Keratinocyte (primary cell): ENCODE measurements around the gene ACAA1. TPM values are rescaled to one million over a fixed set of nuclear protein-coding genes. Genes with fewer than 3 reads are reported as not detected.

Source experiments
- DNase-seq: peaks from one replicate; pipeline ENCODE4 v3.0.0-alpha.2; 2011; ENCODE audit warnings: low read depth, missing footprints, low spot score
- FAIRE-seq: peaks from 2 replicates; lab custom pipeline; 2011; peaks lifted over from hg19 to GRCh38; lab: Jason Lieb, UNC
- H2AFZ ChIP-seq: 2 replicates; pipeline ENCODE4 v1.6.0; 2012; ENCODE audit warnings: low read length, control low read depth, inconsistent platforms; ENCODE audit not compliant: control insufficient read depth
- H3K27ac ChIP-seq: 2 replicates; pipeline ENCODE4 v1.5.1; 2011; ENCODE audit warnings: low read length; ENCODE audit not compliant: control insufficient read depth, insufficient read depth
- H3K27me3 ChIP-seq: 3 replicates; pipeline ENCODE4 v1.6.0; 2011; ENCODE audit warnings: low read length; ENCODE audit not compliant: control insufficient read depth, insufficient read depth; ENCODE audit errors: extremely low read depth
- H3K36me3 ChIP-seq, 2 experiments: 2 replicates in 1 of 2; 3 replicates in 1 of 2; pipeline ENCODE4 v1.5.1; 2011; ENCODE audit warnings: low read length in 2 of 2, mild to moderate bottlenecking in 1 of 2; ENCODE audit not compliant: control insufficient read depth in 2 of 2, insufficient read depth in 2 of 2; ENCODE audit errors: extremely low read depth in 1 of 2
- H3K4me1 ChIP-seq: 3 replicates; pipeline ENCODE4 v1.5.1; 2011; ENCODE audit warnings: low read length; ENCODE audit not compliant: control insufficient read depth, insufficient read depth; ENCODE audit errors: extremely low read depth
- H3K4me2 ChIP-seq: 3 replicates; pipeline ENCODE4 v1.6.0; 2011; ENCODE audit warnings: low read depth, low read length; ENCODE audit not compliant: control insufficient read depth, insufficient read depth; ENCODE audit errors: extremely low read depth
- H3K4me3 ChIP-seq, 3 experiments: fragments of 200-600 bp in 1 of 3; sonication (generic) in 1 of 3; 2 replicates in 2 of 3; 3 replicates in 1 of 3; pipeline ENCODE4 v1.5.1; 2011 to 2016; ENCODE audit warnings: low read length in 3 of 3, mild to moderate bottlenecking in 3 of 3, control low read depth in 2 of 3, inconsistent platforms in 1 of 3, low read depth in 1 of 3, mixed read lengths in 1 of 3, mixed run types in 1 of 3, moderate library complexity in 1 of 3; ENCODE audit not compliant: control insufficient read depth in 2 of 3, insufficient read depth in 2 of 3; ENCODE audit errors: extremely low read depth in 1 of 3
- H3K79me2 ChIP-seq: 2 replicates; pipeline ENCODE4 v1.6.0; 2012; ENCODE audit warnings: low read length; ENCODE audit not compliant: control insufficient read depth, insufficient read depth
- H3K9ac ChIP-seq: 3 replicates; pipeline ENCODE4 v1.6.0; 2011; ENCODE audit warnings: low read length; ENCODE audit not compliant: control insufficient read depth, insufficient read depth; ENCODE audit errors: extremely low read depth
- H3K9me1 ChIP-seq: 3 replicates; pipeline ENCODE4 v1.6.0; 2011; ENCODE audit warnings: low read length; ENCODE audit not compliant: control insufficient read depth, insufficient read depth; ENCODE audit errors: extremely low read depth
- H3K9me3 ChIP-seq: 2 replicates; pipeline ENCODE4 v1.5.1; 2012; ENCODE audit warnings: low read depth, low read length; ENCODE audit not compliant: control insufficient read depth
- H4K20me1 ChIP-seq: 3 replicates; pipeline ENCODE4 v1.6.0; 2011; ENCODE audit warnings: low read length; ENCODE audit not compliant: control insufficient read depth, insufficient read depth; ENCODE audit errors: extremely low read depth
- EZH2 ChIP-seq: IDR thresholded peaks from one replicate; pipeline ENCODE4 v1.6.1; 2012; ENCODE audit warnings: inconsistent platforms, mild to moderate bottlenecking, low read length, moderate library complexity
- dilution Hi-C: fragments of 300-500 bp; cut with MboI; formaldehyde crosslinking; loops from one replicate; pipeline ENCODE4 v1.7.0; 2020; ENCODE audit warnings: low sequenced_read_pairs; ENCODE audit not compliant: extremely low pct_ligation_motif_present
- polyA plus RNA-seq, 5 experiments: library from polyadenylated mRNA; depleted of rRNA in 3 of 5; stranded (reverse) in 3 of 5; stranded (forward) in 1 of 5; unstranded in 1 of 5; fragments of >200 nt; gene quantifications; 1 replicate in 1 of 5; 2 replicates in 3 of 5; 3 replicates in 1 of 5; pipeline versions ENCODE4 v1.2.1 to v1.2.3, GENCODE V29; 2011 to 2012; ENCODE audit warnings: missing spikeins in 2 of 5, low read depth in 1 of 5, low replicate concordance in 1 of 5
- TF ChIP-seq, protein P1 (sequence below), 3 experiments: IDR thresholded peaks in 1 of 3; conservative IDR thresholded peaks in 1 of 3; optimal IDR thresholded peaks in 1 of 3; 2 replicates in 2 of 3; 3 replicates in 1 of 3; pipeline versions ENCODE3 to v1.5.1; 2011; ENCODE audit warnings: low read length in 3 of 3, mild to moderate bottlenecking in 3 of 3, moderate library complexity in 2 of 3, control low read depth in 1 of 3, inconsistent platforms in 1 of 3; ENCODE audit not compliant: insufficient read depth in 2 of 3; ENCODE audit errors: extremely low read depth in 1 of 3

Gene ACAA1
- polyA plus RNA-seq, 1 donor (not counting 4 experiments of a cell fraction or from before 2014, with no cell fraction given) = 85.3 TPM

DNA sequence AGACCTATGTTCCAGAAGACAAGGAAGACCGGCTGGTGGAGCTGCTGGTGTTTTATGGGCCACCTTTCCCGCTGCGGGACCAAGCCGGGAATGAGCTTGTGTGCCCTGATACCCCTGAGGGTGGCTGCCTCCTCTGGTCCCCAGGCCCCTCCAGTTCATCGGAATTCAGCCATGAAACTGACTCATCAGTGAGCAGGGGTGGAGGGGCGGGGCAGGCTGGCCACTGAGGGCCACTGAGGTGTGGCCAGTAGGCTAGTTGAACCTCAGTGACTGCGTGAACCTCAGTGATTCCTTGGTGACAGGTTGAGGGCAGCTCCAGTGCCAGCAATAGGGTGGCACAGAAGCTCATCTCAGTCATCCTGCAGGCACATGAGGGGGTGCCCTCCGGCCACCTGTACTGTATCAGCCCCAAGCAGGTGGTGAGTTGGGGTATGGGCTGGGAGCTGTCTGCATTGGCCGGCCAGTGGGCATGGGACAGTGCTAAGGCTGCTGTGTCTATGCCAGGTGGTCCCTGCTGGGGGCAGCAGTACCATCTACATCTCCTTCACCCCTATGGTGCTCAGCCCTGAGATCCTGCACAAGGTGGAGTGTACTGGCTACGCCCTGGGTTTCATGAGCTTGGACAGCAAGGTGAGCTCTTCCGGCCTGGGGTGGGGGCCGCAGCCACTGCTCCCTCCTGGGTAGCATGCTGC is 20.3 kb downstream of the ACAA1 start:
- no peak overlapping the region for H3K4me2 ChIP-seq
- no peak overlapping the region for H3K9ac ChIP-seq
- no peak for DNase-seq
- no peaks in the 10 kb centered on the region for H3K9me3 ChIP-seq
- H3K36me3 ChIP-seq = peaks cover 3 to 10% of the 10 kb centered on the region in 2 experiments
- H3K27ac ChIP-seq = no peak overlapping the region
- dilution Hi-C loops = no loop called here
- no peaks in the 10 kb centered on the region for H3K79me2 ChIP-seq
- H4K20me1 ChIP-seq = no peaks in the 10 kb centered on the region
- FAIRE-seq = no peak
- TF ChIP-seq, protein P1, sequence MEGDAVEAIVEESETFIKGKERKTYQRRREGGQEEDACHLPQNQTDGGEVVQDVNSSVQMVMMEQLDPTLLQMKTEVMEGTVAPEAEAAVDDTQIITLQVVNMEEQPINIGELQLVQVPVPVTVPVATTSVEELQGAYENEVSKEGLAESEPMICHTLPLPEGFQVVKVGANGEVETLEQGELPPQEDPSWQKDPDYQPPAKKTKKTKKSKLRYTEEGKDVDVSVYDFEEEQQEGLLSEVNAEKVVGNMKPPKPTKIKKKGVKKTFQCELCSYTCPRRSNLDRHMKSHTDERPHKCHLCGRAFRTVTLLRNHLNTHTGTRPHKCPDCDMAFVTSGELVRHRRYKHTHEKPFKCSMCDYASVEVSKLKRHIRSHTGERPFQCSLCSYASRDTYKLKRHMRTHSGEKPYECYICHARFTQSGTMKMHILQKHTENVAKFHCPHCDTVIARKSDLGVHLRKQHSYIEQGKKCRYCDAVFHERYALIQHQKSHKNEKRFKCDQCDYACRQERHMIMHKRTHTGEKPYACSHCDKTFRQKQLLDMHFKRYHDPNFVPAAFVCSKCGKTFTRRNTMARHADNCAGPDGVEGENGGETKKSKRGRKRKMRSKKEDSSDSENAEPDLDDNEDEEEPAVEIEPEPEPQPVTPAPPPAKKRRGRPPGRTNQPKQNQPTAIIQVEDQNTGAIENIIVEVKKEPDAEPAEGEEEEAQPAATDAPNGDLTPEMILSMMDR (optimal IDR thresholded peaks at IDR 0.05 in 1 of 3, IDR thresholded peaks at IDR 0.05 in 1 of 3, conservative IDR thresholded peaks at IDR 0.05 in 1 of 3; ENCODE audit: extremely low read depth in 1 of 3, insufficient read depth in 2 of 3, low read length in 3 of 3) = no peak
- no peak for TF ChIP-seq EZH2
- no peaks in the 10 kb centered on the region for H3K9me1 ChIP-seq
- no peak overlapping the region for H2AFZ ChIP-seq
- no peaks in the 10 kb centered on the region for H3K27me3 ChIP-seq
- H3K4me3 ChIP-seq = no peak overlapping the region
- H3K4me1 ChIP-seq = no peaks in the 10 kb centered on the region

DNA sequence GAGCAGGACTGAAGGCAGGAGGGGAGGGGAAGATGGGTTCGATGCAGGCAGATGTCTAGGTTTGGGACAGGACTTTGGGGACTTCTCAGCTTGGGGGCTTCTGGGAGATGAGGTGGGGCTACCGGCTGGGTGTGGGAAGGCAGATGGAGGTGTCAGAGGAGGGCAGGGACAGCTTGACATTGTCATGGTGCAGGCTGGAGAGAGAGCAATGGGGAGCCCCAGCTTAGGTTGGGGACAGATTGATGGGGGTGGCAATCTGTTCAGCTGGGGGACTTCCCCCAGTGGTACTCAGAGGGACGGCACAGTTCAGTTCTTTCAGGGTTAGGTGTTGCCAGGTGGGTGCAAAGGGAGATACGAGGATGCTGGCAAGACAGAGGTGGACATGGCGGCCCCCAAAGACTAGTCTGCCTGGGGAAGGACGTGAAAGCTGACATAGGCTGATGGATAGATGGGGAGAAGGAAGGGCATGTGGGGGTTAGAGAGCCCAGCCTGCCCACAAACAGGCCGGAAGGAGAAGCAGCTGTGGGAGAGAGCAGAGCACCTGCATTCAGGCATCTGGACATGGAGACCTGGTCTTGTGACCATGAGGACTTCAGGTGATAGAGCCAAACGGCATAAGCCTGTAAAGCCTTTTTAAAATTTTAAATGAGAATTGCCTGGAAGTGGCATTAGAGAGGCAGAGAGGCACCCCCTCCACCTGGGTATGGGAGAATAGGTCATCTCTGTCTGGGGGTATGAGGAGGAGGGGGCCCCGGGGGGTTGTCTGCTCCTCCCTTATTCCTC is 21.1 kb downstream of the ACAA1 start:
- Histone ChIP-seq H3K27me3 (no peaks in the 10 kb centered on the region), H3K4me1 (no peaks in the 10 kb centered on the region), H3K4me3 (no peak overlapping the region), H3K4me2 (no peak overlapping the region), H3K36me3 (peaks cover 2 to 4% of the 10 kb centered on the region in 2 experiments), H3K9me1 (no peaks in the 10 kb centered on the region), H3K9me3 (no peaks in the 10 kb centered on the region), H2AFZ (no peak overlapping the region), H3K27ac (no peak overlapping the region), H3K79me2 (no peaks in the 10 kb centered on the region), H3K9ac (no peak overlapping the region), H4K20me1 (no peaks in the 10 kb centered on the region)
- DNase-seq (no peak), FAIRE-seq (no peak)
- dilution Hi-C loops = no loop called here
- no peak for TF ChIP-seq EZH2
- TF ChIP-seq, protein P1 (optimal IDR thresholded peaks at IDR 0.05 in 1 of 3, IDR thresholded peaks at IDR 0.05 in 1 of 3, conservative IDR thresholded peaks at IDR 0.05 in 1 of 3; ENCODE audit: extremely low read depth in 1 of 3, insufficient read depth in 2 of 3, low read length in 3 of 3) = no peak
